ENCODE measurements around the gene PACRGL.

DNA sequence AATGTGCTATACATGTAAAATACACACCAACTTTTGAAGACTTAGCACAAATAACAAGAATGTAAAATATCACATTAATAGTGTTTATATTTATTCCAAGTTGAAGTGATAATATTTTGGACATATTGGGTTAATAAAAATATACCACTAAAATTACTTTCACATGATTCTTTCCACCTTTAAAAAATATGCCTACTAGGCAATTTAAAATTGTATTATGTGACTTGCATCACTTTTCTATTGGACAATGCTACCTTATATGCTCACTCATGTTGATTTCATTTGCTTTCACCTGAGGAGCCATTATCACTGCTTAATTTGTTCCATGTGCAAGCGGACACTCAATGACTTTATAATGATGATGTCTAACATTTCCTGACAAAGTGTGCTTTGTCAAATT lies 3.4 kb upstream of the PACRGL start:
- TF ChIP-seq ZFX (CRISPR knock-in tag; IDR thresholded peaks at IDR 0.05), result no peak
- TF ChIP-seq, protein P1, sequence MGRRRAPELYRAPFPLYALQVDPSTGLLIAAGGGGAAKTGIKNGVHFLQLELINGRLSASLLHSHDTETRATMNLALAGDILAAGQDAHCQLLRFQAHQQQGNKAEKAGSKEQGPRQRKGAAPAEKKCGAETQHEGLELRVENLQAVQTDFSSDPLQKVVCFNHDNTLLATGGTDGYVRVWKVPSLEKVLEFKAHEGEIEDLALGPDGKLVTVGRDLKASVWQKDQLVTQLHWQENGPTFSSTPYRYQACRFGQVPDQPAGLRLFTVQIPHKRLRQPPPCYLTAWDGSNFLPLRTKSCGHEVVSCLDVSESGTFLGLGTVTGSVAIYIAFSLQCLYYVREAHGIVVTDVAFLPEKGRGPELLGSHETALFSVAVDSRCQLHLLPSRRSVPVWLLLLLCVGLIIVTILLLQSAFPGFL (CRISPR knock-in tag; IDR thresholded peaks at IDR 0.05), result no peak
- TF ChIP-seq, protein P2, sequence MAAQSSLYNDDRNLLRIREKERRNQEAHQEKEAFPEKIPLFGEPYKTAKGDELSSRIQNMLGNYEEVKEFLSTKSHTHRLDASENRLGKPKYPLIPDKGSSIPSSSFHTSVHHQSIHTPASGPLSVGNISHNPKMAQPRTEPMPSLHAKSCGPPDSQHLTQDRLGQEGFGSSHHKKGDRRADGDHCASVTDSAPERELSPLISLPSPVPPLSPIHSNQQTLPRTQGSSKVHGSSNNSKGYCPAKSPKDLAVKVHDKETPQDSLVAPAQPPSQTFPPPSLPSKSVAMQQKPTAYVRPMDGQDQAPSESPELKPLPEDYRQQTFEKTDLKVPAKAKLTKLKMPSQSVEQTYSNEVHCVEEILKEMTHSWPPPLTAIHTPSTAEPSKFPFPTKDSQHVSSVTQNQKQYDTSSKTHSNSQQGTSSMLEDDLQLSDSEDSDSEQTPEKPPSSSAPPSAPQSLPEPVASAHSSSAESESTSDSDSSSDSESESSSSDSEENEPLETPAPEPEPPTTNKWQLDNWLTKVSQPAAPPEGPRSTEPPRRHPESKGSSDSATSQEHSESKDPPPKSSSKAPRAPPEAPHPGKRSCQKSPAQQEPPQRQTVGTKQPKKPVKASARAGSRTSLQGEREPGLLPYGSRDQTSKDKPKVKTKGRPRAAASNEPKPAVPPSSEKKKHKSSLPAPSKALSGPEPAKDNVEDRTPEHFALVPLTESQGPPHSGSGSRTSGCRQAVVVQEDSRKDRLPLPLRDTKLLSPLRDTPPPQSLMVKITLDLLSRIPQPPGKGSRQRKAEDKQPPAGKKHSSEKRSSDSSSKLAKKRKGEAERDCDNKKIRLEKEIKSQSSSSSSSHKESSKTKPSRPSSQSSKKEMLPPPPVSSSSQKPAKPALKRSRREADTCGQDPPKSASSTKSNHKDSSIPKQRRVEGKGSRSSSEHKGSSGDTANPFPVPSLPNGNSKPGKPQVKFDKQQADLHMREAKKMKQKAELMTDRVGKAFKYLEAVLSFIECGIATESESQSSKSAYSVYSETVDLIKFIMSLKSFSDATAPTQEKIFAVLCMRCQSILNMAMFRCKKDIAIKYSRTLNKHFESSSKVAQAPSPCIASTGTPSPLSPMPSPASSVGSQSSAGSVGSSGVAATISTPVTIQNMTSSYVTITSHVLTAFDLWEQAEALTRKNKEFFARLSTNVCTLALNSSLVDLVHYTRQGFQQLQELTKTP (IDR thresholded peaks at IDR 0.05; ENCODE audit: low read depth in 1 of 2, partially characterized antibody in 2 of 2), result no peak
- TF ChIP-seq ZNF77 (CRISPR knock-in tag; IDR thresholded peaks at IDR 0.05), result no peak
- no peak for TF ChIP-seq ZNF140 (CRISPR knock-in tag; IDR thresholded peaks at IDR 0.05)
- TF ChIP-seq POLR2A (conservative IDR thresholded peaks at IDR 0.05), result no peak
- no peak for TF ChIP-seq ZNF134 (CRISPR knock-in tag; conservative IDR thresholded peaks at IDR 0.05)
- TF ChIP-seq MEF2D (tag; conservative IDR thresholded peaks at IDR 0.05; ENCODE audit: low read depth), result no peak
- TF ChIP-seq NRF1 (conservative IDR thresholded peaks at IDR 0.05 in 1 of 2, IDR thresholded peaks at IDR 0.05 in 1 of 2), result no peak
- no peak for TF ChIP-seq ELF4 (CRISPR knock-in tag; IDR thresholded peaks at IDR 0.05)
